GM12865 (cell line): Measurements from ENCODE around the gene TRIML1.

Experiments
- DNase-seq: peaks from one replicate; pipeline ENCODE4 v3.0.0; 2010; ENCODE audit warnings: low read depth
- H3K4me3 ChIP-seq: 2 replicates; pipeline ENCODE4 v1.5.1; 2011; ENCODE audit warnings: mild to moderate bottlenecking, low read depth, low read length, control low read depth
- TF ChIP-seq, protein P1 (sequence below): IDR thresholded peaks from 2 replicates; pipeline ENCODE4 v1.5.1; 2011; ENCODE audit warnings: low read length, control low read depth, low read depth, inconsistent platforms; ENCODE audit not compliant: insufficient read depth; ENCODE audit errors: missing control alignments

TRIML1 gene

DNA sequence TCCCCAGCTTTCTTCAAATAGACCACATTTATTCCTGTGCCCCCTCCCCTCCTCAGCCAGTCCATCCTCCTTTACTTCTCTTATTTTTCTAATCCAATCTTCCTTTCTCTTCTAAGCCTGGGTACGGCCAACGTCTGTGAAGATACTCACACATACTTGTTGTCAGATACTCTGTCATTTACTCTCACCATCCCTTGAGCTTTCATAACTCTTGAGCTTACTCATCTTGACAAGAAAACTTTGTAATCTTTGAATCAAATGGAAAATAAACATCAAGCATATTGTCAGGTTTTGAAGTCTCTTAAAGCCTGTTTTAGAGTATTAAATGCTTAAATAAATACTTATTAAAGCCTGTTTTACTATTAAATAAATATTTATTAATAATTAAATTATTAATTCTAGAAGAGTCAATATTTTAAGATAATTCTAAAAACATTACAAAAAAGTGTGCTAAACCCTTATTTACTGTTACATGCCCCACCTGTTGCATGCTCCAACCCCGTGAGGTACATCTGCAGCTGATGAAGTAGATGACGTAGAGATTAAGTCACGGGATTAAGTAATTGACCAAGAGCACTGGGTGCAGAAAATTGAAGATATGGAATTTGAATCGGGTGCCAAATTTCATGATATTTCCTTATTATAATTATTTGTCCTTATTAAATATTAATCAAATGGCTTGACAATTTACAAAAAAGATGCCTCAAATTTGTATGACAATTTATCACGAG is 28.3 kb upstream of the TRIML1 start:
- no peak for DNase-seq
- TF ChIP-seq, protein P1, sequence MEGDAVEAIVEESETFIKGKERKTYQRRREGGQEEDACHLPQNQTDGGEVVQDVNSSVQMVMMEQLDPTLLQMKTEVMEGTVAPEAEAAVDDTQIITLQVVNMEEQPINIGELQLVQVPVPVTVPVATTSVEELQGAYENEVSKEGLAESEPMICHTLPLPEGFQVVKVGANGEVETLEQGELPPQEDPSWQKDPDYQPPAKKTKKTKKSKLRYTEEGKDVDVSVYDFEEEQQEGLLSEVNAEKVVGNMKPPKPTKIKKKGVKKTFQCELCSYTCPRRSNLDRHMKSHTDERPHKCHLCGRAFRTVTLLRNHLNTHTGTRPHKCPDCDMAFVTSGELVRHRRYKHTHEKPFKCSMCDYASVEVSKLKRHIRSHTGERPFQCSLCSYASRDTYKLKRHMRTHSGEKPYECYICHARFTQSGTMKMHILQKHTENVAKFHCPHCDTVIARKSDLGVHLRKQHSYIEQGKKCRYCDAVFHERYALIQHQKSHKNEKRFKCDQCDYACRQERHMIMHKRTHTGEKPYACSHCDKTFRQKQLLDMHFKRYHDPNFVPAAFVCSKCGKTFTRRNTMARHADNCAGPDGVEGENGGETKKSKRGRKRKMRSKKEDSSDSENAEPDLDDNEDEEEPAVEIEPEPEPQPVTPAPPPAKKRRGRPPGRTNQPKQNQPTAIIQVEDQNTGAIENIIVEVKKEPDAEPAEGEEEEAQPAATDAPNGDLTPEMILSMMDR, result no peak
- H3K4me3 ChIP-seq, result no peak overlapping the region

DNA sequence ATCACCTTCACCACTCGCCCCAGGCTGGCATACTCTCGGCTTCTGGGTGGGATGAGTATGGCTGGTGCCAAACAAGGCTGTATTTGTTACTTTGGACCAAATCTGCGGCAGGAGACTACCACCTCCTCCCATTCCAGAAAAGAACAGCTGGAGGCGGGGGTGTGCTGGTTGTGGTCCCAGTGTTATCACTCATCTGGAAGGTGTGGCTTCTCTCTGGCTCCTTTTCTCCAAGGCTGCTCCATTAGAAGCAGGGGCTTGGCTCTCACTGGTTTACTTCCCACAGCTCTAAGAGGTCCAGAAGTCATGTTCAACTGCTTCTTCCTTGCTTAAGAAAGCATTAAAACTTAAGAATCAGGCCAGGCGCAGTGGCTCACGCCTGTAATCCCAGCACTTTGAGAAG is 27.3 kb upstream of the TRIML1 start:
- TF ChIP-seq, protein P1, result no peak
- no peak for DNase-seq
- no peak overlapping the region for H3K4me3 ChIP-seq

DNA sequence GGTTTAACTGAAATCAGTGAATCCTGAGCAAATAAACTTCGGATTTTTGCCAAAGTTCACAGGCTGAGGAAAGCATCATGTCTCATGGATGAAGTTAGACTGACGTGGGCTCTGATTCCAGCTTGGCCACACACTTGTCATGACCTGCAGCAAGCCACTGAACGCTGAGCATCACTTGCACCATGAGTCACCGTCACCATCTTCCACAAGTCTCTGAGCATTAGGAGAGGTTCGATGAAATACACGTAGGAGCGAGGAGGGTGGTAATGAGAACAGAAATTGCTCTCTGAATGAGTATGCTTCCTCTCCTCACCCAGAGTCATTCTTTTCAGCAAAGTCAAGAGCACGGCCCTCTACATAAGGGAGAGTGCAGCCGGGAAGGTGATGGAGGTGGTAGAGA is 26.1 kb upstream of the TRIML1 start:
- TF ChIP-seq, protein P1, result no peak
- no peak overlapping the region for H3K4me3 ChIP-seq
- no peak for DNase-seq

DNA sequence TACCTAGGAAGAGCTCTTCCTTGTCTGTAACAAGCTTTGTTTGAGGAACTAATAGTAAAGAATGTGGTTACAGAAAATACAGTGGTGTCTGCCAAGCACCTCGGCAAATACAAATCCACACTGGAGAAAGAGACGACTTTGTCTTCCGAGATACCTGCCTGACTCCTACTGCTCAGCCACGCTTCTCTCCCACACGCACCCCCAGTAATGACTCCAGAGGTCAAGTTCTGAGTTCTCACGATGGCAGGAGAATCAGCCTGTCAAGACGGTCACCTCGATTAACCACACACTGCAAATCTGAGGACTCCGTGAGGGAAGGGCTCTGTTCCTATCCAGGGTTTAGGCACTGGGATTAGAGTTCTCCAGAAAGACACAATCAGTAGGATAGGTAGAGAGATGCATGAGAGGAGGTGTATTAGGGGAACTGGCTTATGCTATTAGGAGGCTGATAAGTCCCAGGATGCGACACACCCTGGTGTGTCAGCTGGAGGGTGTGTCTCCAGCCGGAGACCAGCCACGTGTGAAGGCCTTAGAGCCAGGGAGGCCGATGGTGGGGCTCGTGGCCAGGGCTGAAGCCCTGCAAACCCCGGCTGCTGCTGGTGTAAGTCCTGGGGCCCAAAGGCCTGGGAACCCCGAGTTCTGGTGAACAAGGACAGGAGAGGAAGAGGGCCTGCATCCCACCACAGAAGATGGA is 21.5 kb upstream of the TRIML1 start:
- TF ChIP-seq, protein P1, result no peak
- no peak overlapping the region for H3K4me3 ChIP-seq
- DNase-seq, result no peak

DNA sequence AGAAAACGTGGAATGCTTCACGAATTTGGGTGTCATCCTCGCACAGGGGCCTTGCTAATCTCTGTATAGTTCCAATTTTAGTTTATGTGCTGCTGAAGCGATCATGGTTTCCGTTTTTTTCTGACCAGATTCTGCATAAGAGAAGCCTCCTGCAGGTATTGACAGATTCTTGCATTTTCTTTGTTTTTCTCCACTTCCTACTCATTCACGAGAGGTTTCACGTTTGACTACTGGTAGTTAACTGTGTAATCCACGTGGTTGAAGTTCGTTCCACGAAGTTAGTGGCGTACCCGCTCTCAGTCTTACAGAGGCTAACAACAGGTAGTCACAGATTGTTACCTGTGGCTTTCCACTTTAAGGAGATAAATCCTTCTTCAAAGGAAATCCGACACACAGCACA is 17.7 kb upstream of the TRIML1 start:
- TF ChIP-seq, protein P1, result no peak
- H3K4me3 ChIP-seq, result no peak overlapping the region
- no peak for DNase-seq

DNA sequence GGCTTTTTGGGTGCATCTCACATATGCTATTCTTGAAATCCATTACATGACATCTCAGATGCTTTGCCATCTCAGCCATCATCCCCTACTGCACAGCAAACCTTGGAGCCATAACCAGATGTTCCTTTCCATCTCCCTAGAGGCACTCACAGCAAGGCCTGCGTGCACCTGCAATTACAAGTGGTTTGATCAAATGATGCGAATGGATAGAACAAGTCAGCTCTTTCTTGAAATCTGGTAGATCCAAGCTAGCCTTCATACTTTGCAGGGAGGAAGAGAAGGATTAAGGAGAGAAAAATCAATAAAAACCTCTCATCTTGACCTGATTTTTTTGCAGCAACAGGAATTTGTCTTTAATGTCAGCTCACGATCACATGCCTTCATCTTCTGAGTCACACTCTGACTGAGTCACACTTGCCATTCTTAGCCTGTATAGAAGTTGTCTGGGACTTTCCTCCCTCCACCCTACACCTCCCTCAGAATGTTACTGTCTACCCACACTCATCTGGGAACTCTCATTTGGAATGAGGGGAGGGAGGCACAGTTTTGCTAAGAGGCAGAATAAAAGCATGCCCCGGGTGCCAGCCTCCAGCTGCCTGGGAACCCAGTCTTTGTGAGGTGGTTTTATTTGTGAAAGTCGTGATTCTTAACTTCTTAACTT is 11.9 kb upstream of the TRIML1 start:
- no peak overlapping the region for H3K4me3 ChIP-seq
- no peak for DNase-seq
- TF ChIP-seq, protein P1, result no peak

DNA sequence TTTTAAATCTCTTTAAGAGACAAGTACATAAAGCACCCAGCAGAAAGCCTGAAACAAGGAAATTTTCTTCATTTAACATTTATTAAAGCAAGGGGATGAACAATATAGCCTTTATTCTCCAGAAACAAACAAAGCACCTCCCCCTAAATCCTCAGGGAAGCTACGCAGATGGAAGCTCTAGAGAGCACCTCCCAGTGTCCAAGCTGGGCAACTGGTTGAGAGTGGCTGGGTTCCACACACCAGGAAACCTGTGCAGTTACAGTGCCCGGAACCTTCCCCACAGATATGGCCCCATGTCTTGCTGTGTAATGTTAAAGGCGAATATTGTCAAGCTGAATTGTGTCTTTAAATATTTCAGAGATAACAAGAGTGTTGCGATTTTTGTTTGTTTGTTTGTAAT is 8.9 kb upstream of the TRIML1 start:
- TF ChIP-seq, protein P1, result no peak
- no peak for DNase-seq
- no peak overlapping the region for H3K4me3 ChIP-seq
